SK-N-MC (cell line): ENCODE data around the gene MXRA5.

ENCODE experiments used
- EZH2 ChIP-seq: fragments of 200-600 bp; sonication (generic); IDR thresholded peaks from one replicate; pipeline ENCODE4 v1.6.1; 2017; ENCODE audit warnings: antibody characterized with exemption
- POLR2AphosphoS5 ChIP-seq: IDR thresholded peaks from 2 replicates; pipeline ENCODE4 v1.6.1; 2012; ENCODE audit warnings: mild to moderate bottlenecking, low read depth, low read length, borderline replicate concordance

GRCh38 chrX:3326681-3327080 lies 19.8 kb downstream of the MXRA5 start:
- no peak for TF ChIP-seq EZH2
- no peak for TF ChIP-seq POLR2AphosphoS5
